SK-N-MC (cell line): ENCODE data around the gene GTSE1.

Experiments
- DNase-seq: peaks from one replicate; pipeline ENCODE4 v3.0.0-alpha.2; 2011; ENCODE audit warnings: low read depth, low spot score
- H3K27ac ChIP-seq: fragments of 200-600 bp; sonication (generic); 2 replicates; pipeline ENCODE4 v1.5.1; 2016; ENCODE audit warnings: mixed run types
- H3K36me3 ChIP-seq: fragments of 200-600 bp; sonication (generic); 2 replicates; pipeline ENCODE4 v1.6.1; 2017; ENCODE audit warnings: antibody characterized with exemption, low read length, mixed read lengths; ENCODE audit not compliant: insufficient read depth
- H3K4me3 ChIP-seq: fragments of 200-600 bp; sonication (generic); 2 replicates; pipeline ENCODE4 v1.5.1; 2016
- H3K9ac ChIP-seq: fragments of 200-600 bp; sonication (generic); 2 replicates; pipeline ENCODE4 v1.8.0; 2017; ENCODE audit warnings: mixed run types, mixed read lengths; ENCODE audit not compliant: insufficient read length
- H3K9me3 ChIP-seq: fragments of 200-600 bp; sonication (generic); 2 replicates; pipeline ENCODE4 v1.6.1; 2017; ENCODE audit warnings: low read depth, mild to moderate bottlenecking, antibody characterized with exemption, low read length, moderate library complexity, mixed read lengths
- EZH2 ChIP-seq: fragments of 200-600 bp; sonication (generic); IDR thresholded peaks from one replicate; pipeline ENCODE4 v1.6.1; 2017; ENCODE audit warnings: antibody characterized with exemption
- FOXP2 ChIP-seq: optimal IDR thresholded peaks from 2 replicates; pipeline ENCODE3; 2011; ENCODE audit warnings: mild to moderate bottlenecking, moderate library complexity; ENCODE audit not compliant: insufficient read depth; ENCODE audit errors: extremely low read length, control extremely low read depth
- POLR2AphosphoS5 ChIP-seq: IDR thresholded peaks from 2 replicates; pipeline ENCODE4 v1.6.1; 2012; ENCODE audit warnings: mild to moderate bottlenecking, low read depth, low read length, borderline replicate concordance

The GTSE1 gene

GRCh38 chr22:46327691-46328465 is 31.2 kb downstream of the GTSE1 start:
- no peak for TF ChIP-seq POLR2AphosphoS5
- TF ChIP-seq EZH2 = no peak
- no peak for TF ChIP-seq FOXP2
- no peak overlapping the region for H3K27ac ChIP-seq

GRCh38 chr22:46328797-46329196 is 32.1 kb downstream of the GTSE1 start:
- H3K4me3 ChIP-seq = no peak overlapping the region
- DNase-seq = no peak
- TF ChIP-seq FOXP2 = no peak
- no peak for TF ChIP-seq POLR2AphosphoS5
- no peak for TF ChIP-seq EZH2
- H3K9me3 ChIP-seq = no peaks in the 10 kb centered on the region
- H3K9ac ChIP-seq = no peak overlapping the region
- H3K27ac ChIP-seq = no peak overlapping the region
- H3K36me3 ChIP-seq = peaks cover 74% of the 10 kb centered on the region

More at GRCh38 chr22:46327691-46328465, 31.2 kb downstream of the GTSE1 start:
- Histone ChIP-seq H3K9me3 (no peaks in the 10 kb centered on the region), H3K36me3 (peaks cover 82% of the 10 kb centered on the region), H3K9ac (no peak overlapping the region), H3K4me3 (no peak overlapping the region)
- no peak for DNase-seq

- no peak for DNase-seq
- Histone ChIP-seq H3K9me3 (no peaks in the 10 kb centered on the region), H3K36me3 (peaks cover 68% of the 10 kb centered on the region), H3K4me3 (no peak overlapping the region), H3K9ac (no peak overlapping the region), H3K27ac (no peak overlapping the region)
- TF ChIP-seq FOXP2 (no peak), EZH2 (no peak), POLR2AphosphoS5 (no peak)
These were observed 32.9 kb downstream of the GTSE1 start for GRCh38 chr22:46329616-46330015.

GRCh38 chr22:46330426-46330825 is 33.8 kb downstream of the GTSE1 start:
- Histone ChIP-seq H3K36me3 (peaks cover 61% of the 10 kb centered on the region), H3K4me3 (no peak overlapping the region), H3K9ac (no peak overlapping the region), H3K9me3 (no peaks in the 10 kb centered on the region), H3K27ac (no peak overlapping the region)
- DNase-seq = no peak
- TF ChIP-seq FOXP2 = no peak
- no peak for TF ChIP-seq EZH2
- no peak for TF ChIP-seq POLR2AphosphoS5

GRCh38 chr22:46331496-46331895 is 34.8 kb downstream of the GTSE1 start:
- peaks cover 50% of the 10 kb centered on the region for H3K36me3 ChIP-seq
- no peak overlapping the region for H3K9ac ChIP-seq
- TF ChIP-seq POLR2AphosphoS5 (no peak), EZH2 (no peak), FOXP2 (no peak)

GRCh38 chr22:46335201-46336118 is 38.8 kb downstream of the GTSE1 start, which contains the start of gene TRMU:
Gene TRMU, plus strand, starts transcription at chr22:46335714. Its CDS starts 51 bp downstream, at chr22:46335765.
- peak within 1 kb of the TSS; percentile 83 for H3K27ac ChIP-seq
- TF ChIP-seq EZH2 (no peak), POLR2AphosphoS5 (peak; percentile 85), FOXP2 (peak; percentile 24)
- no peaks in the 10 kb centered on the region for H3K9me3 ChIP-seq
- H3K4me3 ChIP-seq = peak within 1 kb of the TSS; percentile 97
- DNase-seq = no peak
- peaks cover 39% of the 10 kb centered on the region for H3K36me3 ChIP-seq
- H3K9ac ChIP-seq = peak within 1 kb of the TSS; percentile 96

More at GRCh38 chr22:46331496-46331895, 34.8 kb downstream of the GTSE1 start:
- Histone ChIP-seq H3K4me3 (no peak overlapping the region), H3K27ac (no peak overlapping the region), H3K9me3 (no peaks in the 10 kb centered on the region)
- DNase-seq = no peak

GRCh38 chr22:46336119-46337078 is 39.7 kb downstream of the GTSE1 start:
- DNase-seq = no peak
- H3K27ac ChIP-seq = no peak overlapping the region
- TF ChIP-seq POLR2AphosphoS5 (no peak), EZH2 (no peak), FOXP2 (no peak)
- H3K9me3 ChIP-seq = no peaks in the 10 kb centered on the region
- H3K36me3 ChIP-seq = peaks cover 32% of the 10 kb centered on the region
- H3K4me3 ChIP-seq = peak overlapping the region; percentile 97
- H3K9ac ChIP-seq = peak overlapping the region; percentile 96
